ENCODE measurements around the gene NAV3. TPM values are rescaled to one million over a fixed set of nuclear protein-coding genes. Genes with fewer than 3 reads are reported as not detected.

Gene NAV3
- total and polyA plus RNA-seq, 9 of the 15 experiments (the other 6 are each of a cell fraction or from before 2014, with no cell fraction given): 0.04 TPM; not detected in 8

DNA sequence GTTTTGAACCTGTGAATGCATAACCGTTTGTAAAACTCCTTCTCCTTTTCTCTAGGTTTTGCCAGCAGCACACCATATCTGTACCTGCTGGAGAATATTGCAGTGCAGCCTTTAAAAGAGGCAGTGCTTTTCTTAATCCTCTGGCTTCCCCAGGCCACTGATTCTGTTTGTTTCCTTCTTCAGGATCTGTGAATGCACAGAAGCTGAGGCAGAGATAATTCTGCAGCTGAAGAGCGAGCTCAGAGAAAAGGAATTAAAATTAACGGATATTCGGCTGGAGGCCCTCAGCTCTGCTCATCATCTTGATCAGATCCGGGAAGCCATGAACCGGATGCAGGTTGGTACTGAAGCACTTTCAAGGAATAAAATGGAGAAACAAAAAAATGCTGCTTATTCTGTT, 348.7 kb downstream of the NAV3 start:
- FAIRE-seq (no peak), DNase-seq (ENCODE audit: extremely low read depth in 1 of 4, low spot score in 3 of 4) (no peak), ATAC-seq (no peak)
- Histone ChIP-seq H3K4me3 (no peak overlapping the region), H3K36me3 (ENCODE audit: control insufficient read depth, insufficient read depth, low read length) (no peaks in the 10 kb centered on the region), H3K27me3 (ENCODE audit: control insufficient read depth in 2 of 2, insufficient read depth in 2 of 2, low read length in 2 of 2) (no peaks in the 10 kb centered on the region), H4K20me1 (replicated peaks; ENCODE audit: control insufficient read depth, insufficient read depth, low read length) (no peaks in the 10 kb centered on the region), H3K9me3 (replicated peaks; ENCODE audit: control insufficient read depth, insufficient read depth, low read depth, low read length) (no peaks in the 10 kb centered on the region), H3K79me2 (ENCODE audit: control insufficient read depth, insufficient read depth, low read length) (no peaks in the 10 kb centered on the region), H3K9me1 (ENCODE audit: control insufficient read depth, insufficient read depth, low read length) (no peaks in the 10 kb centered on the region), H3K9ac (ENCODE audit: insufficient read depth in 1 of 2, low read depth in 2 of 2, low read length in 2 of 2) (no peak overlapping the region), H3K4me2 (ENCODE audit: insufficient read depth, low read length) (no peak overlapping the region), H3K27ac (ENCODE audit: extremely low read depth, low read depth, low read length) (no peak overlapping the region), H2AFZ (ENCODE audit: low read depth, low read length) (no peak overlapping the region), H3K4me1 (replicated peaks in 1 of 2; ENCODE audit: control insufficient read depth in 2 of 2, insufficient read depth in 2 of 2, low read length in 2 of 2) (no peaks in the 10 kb centered on the region)
- TF ChIP-seq ZKSCAN1 (IDR thresholded peaks at IDR 0.05; ENCODE audit: low read depth, low read length): no peak
- TF ChIP-seq ZNF77 (CRISPR knock-in tag; IDR thresholded peaks at IDR 0.05): no peak
- no peak for TF ChIP-seq RBM14 (IDR thresholded peaks at IDR 0.05; ENCODE audit: borderline replicate concordance, insufficient read depth, low read depth, low read length)
- TF ChIP-seq ZNF224 (CRISPR knock-in tag; IDR thresholded peaks at IDR 0.05): no peak
- no peak for TF ChIP-seq TAF7 (tag; IDR thresholded peaks at IDR 0.05)
- TF ChIP-seq, protein P1, sequence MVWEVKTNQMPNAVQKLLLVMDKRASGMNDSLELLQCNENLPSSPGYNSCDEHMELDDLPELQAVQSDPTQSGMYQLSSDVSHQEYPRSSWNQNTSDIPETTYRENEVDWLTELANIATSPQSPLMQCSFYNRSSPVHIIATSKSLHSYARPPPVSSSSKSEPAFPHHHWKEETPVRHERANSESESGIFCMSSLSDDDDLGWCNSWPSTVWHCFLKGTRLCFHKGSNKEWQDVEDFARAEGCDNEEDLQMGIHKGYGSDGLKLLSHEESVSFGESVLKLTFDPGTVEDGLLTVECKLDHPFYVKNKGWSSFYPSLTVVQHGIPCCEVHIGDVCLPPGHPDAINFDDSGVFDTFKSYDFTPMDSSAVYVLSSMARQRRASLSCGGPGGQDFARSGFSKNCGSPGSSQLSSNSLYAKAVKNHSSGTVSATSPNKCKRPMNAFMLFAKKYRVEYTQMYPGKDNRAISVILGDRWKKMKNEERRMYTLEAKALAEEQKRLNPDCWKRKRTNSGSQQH (CRISPR knock-in tag; IDR thresholded peaks at IDR 0.05): no peak
- no peak for TF ChIP-seq HNRNPL (IDR thresholded peaks at IDR 0.05; ENCODE audit: low read depth, low read length)
- WGBS (ENCODE audit: insufficient coverage, low coverage, missing lambda C conversion rate): 3% methylated on average over 6 of the region's 6 CpGs
- in situ Hi-C loops (cut with MboI): no loop called here
- no TSS peak for BruUV-seq (replicated peaks)
- intact Hi-C loops (cut with micrococcal nuclease): no loop called here
- POLR2A ChIA-PET: interaction anchor here (0.7 kb wide), 1 partner anchor 125 kb away, joined by 3 read pairs; no protein-coding TSS in a partner anchor
- CTCF ChIA-PET (ENCODE audit: low intra/inter-chr PET ratio): no interaction called here
